Activated gamma-delta T cell treated with Interleukin-2 at 50 U/mL for 16 hours (primary cell): ENCODE measurements around the gene SMR3B.

ENCODE experiments used
- DNase-seq: peaks from one replicate; pipeline ENCODE4 v3.0.0-alpha.2; 2020

The SMR3B gene

GRCh38 chr4:70382691-70383181 lies at the start of gene SMR3B:
TSS of gene SMR3B (plus strand) at chr4:70383131. CDS start at chr4:70384511, 1,380 bp downstream.
- DNase-seq = no peak

DNA sequence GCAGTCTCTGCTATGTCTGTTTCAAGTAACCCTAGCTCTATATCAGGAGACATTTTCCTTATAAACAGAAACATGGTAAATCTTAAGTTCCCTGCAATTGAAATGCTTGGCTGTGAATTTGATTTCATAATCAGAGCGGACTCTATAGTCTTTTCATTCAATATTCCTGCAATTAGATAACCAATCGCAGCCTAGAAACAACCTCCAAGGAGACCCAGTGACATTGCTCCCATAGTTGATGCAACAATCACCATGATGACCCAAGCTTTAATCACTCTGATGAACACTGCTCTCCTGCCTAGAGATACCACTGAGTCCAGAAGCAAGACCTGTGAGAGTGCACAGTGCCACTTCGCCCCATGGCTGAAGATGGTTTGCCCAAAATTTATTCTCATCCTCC lies 48.2 kb upstream of the SMR3B start, which contains the start of gene CABS1:
Gene CABS1, plus strand, starts transcription at position 301 of the 400 bp plus-strand sequence. Its CDS starts 59 bp downstream, at position 360.
- no peak for DNase-seq

- no peak for DNase-seq
Measured at GRCh38 chr4:70336043-70336442, 46.9 kb upstream of the SMR3B start.

DNA sequence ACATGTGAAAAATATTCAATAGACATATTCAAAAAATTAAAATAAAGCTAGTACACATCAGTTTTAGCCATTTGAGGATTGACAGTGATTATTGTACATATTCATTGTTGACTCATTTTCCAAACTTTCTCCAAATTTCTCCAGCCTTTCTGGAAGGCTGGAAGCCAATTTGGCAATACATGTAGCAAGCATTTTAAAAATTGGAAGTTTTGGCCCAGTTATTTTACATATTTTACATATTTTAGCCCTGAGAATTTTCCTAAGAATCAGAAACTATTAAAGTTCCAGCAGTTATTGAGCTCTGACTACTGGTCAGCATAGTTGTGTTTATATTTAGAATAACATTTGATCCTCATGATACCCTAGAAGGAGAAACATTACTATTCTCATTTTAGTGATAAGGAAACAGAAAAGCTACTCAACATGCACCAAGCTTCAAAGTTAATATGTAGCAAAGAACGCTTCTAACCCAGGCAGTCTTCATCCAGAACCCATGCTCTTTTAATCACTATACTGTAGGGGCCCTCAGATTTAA lies 45.0 kb upstream of the SMR3B start:
- DNase-seq = no peak

- DNase-seq = no peak
Measured at GRCh38 chr4:70356185-70356584, 26.7 kb upstream of the SMR3B start.

- DNase-seq = no peak
Measured at GRCh38 chr4:70359115-70359661, 23.7 kb upstream of the SMR3B start.

GRCh38 chr4:70360460-70360859 lies 22.5 kb upstream of the SMR3B start, which contains the start of gene SMR3A:
TSS of gene SMR3A (plus strand) at chr4:70360760. CDS start at chr4:70362116, 1,356 bp downstream.
- DNase-seq = no peak

DNA sequence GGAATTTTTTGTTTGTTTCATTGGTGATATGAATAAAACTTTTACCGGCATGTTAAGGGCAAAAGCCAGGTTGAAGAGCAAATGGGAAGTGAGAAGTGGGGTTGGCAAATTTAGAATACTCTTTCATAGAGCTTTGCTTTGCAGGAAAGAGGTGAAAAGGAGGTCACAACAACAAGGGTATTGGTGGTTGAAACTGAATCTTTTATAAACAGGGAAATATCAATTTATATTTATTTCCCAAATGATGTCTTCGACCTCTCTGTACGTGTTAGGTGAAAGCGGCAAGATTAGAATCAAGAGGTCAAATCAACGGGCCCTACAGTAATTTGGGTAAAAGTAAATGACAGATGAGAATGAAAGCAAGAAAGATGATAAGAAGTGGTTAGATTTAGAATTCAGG lies 18.9 kb upstream of the SMR3B start:
- DNase-seq = no peak

GRCh38 chr4:70365479-70365878 lies 17.5 kb upstream of the SMR3B start:
- DNase-seq = no peak

- DNase-seq = no peak
Measured at GRCh38 chr4:70367813-70368212, 15.1 kb upstream of the SMR3B start.

GRCh38 chr4:70371987-70372386 lies 10.9 kb upstream of the SMR3B start:
- DNase-seq = no peak

GRCh38 chr4:70372760-70373159 lies 10.2 kb upstream of the SMR3B start:
- no peak for DNase-seq

DNA sequence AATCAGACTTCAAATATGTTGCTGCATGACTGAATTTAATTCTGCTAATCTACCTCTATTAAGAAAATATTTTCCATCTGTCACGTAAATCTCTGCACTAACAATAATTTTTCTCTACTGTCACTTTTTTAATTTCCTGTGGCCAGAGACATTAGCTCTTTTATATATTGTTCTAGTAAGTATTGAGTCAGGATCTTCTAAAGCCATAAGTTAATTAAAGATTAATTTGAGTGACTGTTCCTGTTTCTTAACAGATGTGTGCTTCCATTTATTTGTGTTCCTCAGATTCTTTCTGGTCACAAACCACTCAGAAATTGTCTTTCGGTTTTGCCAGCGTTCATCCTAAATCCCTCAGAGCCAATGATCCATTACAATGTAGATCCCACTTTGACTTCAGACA lies 2.4 kb upstream of the SMR3B start:
- DNase-seq = no peak

GRCh38 chr4:70392057-70392776 lies 9.3 kb downstream of the SMR3B start:
- DNase-seq = no peak

- no peak for DNase-seq
Measured at GRCh38 chr4:70397580-70397979, 14.6 kb downstream of the SMR3B start, which contains the start of gene OPRPN. TSS of gene OPRPN (plus strand) at chr4:70397940. CDS start at chr4:70399286, 1,346 bp downstream.

DNA sequence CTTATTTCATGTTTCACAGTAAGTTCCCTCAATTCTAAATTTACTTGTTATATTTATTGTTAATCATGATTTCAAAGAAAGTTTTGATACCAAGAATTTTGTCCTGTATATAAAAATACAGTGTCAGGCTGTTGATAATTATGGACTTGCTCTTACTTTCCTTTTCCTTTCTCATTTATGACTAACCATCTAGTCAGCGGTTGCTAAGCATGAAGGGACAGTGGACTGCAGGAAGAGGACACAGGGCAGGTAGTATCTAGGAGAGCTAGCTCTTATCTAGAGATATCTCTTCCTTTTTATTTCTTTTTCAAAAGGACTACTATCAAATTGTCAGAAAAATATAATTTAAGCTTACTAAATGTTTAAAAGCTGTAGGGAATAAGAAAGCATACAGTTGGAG lies 16.4 kb downstream of the SMR3B start:
- DNase-seq = no peak

GRCh38 chr4:70402762-70403161 lies 19.8 kb downstream of the SMR3B start:
- no peak for DNase-seq

GRCh38 chr4:70405765-70406164 lies 22.8 kb downstream of the SMR3B start:
- no peak for DNase-seq

- DNase-seq = no peak
Measured at GRCh38 chr4:70425306-70425705, 42.4 kb downstream of the SMR3B start.

- DNase-seq = no peak
Measured at GRCh38 chr4:70426789-70427188, 43.9 kb downstream of the SMR3B start.

DNA sequence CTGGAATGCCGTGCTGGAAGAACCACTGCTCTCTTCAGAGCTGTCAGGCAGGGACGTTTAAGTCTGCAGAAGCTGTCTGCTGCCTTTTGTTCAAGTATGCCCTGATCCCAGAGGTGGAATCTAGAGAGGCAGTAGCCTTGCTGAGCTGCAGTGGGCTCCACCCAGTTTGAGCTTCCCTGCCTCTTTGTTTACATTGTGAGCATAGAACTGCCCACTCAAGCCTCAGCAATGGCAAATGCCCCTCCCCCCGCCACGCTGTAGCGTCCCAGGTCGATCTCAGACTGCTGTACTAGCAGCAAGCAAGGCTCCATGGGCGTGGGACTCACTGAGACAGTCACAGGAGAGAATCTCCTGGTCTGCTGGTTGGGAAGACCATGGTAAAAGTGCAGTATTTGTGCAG lies 54.3 kb downstream of the SMR3B start:
- DNase-seq = no peak
